H1 (cell line): ENCODE results near the gene ATG7. TPM values are rescaled to one million over a fixed set of nuclear protein-coding genes. Genes with fewer than 3 reads are reported as not detected.

Source experiments
- CTCF ChIA-PET: fragments of 300-600 bp; sonication (Branson Sonifier 250); formaldehyde crosslinking; loops from one replicate; lab custom pipeline; 2021; ENCODE audit not compliant: partially characterized antibody; lab: Charles Lee
- POLR2A ChIA-PET: fragments of 300-600 bp; sonication (Branson Sonifier 250); formaldehyde crosslinking; loops from one replicate; lab custom pipeline; 2021; ENCODE audit warnings: inconsistent platforms; ENCODE audit not compliant: partially characterized antibody; lab: Charles Lee
- DNase-seq, 2 experiments: peaks; one replicate each; pipeline versions ENCODE4 v3.0.0 to v3.0.0-alpha.2; 2010 to 2022; ENCODE audit warnings: low spot score in 2 of 2, low read depth in 1 of 2, mixed read lengths in 1 of 2
- FAIRE-seq: peaks from 2 replicates; lab custom pipeline; 2011; peaks lifted over from hg19 to GRCh38; lab: Jason Lieb, UNC
- H2AFZ ChIP-seq: 2 replicates; pipeline ENCODE4 v1.8.1; 2012; ENCODE audit warnings: low read length, inconsistent platforms
- H2AK5ac ChIP-seq: 2 replicates; pipeline ENCODE4 v1.6.1; 2013; ENCODE audit warnings: low read depth, low read length
- H2BK120ac ChIP-seq: replicated peaks from 2 replicates; pipeline ENCODE3; 2013; ENCODE audit warnings: low read depth, low read length, inconsistent platforms
- H2BK12ac ChIP-seq: 2 replicates; pipeline ENCODE4 v1.6.1; 2013; ENCODE audit warnings: low read depth, low read length
- H2BK15ac ChIP-seq: 2 replicates; pipeline ENCODE4 v1.6.1; 2013; ENCODE audit warnings: low read length
- H2BK20ac ChIP-seq: 2 replicates; pipeline ENCODE4 v1.6.1; 2013; ENCODE audit warnings: low read length
- H2BK5ac ChIP-seq: 2 replicates; pipeline ENCODE4 v1.6.1; 2013; ENCODE audit warnings: low read depth, low read length
- H3K14ac ChIP-seq: 2 replicates; pipeline ENCODE4 v1.6.1; 2013; ENCODE audit warnings: inconsistent platforms; ENCODE audit not compliant: insufficient read length
- H3K18ac ChIP-seq: 2 replicates; pipeline ENCODE4 v1.6.1; 2013; ENCODE audit warnings: low read length; ENCODE audit errors: extremely low read depth
- H3K23ac ChIP-seq: 2 replicates; pipeline ENCODE4 v1.6.1; 2013; ENCODE audit warnings: inconsistent platforms; ENCODE audit not compliant: insufficient read length
- H3K23me2 ChIP-seq: 2 replicates; pipeline ENCODE4 v1.6.1; 2013; ENCODE audit warnings: low read depth, low read length
- H3K27ac ChIP-seq: 2 replicates; pipeline ENCODE4 v1.6.1; 2011; ENCODE audit warnings: low read depth, low read length, inconsistent platforms
- H3K27me3 ChIP-seq, 4 experiments: replicated peaks in 1 of 4; 1 replicate in 1 of 4; 2 replicates in 3 of 4; pipeline versions ENCODE4 v1.6.1 to v1.8.1; 2011 to 2013; ENCODE audit warnings: low read length in 3 of 4, mild to moderate bottlenecking in 3 of 4, inconsistent platforms in 2 of 4, mixed read lengths in 2 of 4, moderate library complexity in 1 of 4; ENCODE audit not compliant: control insufficient read depth in 3 of 4, insufficient read depth in 3 of 4; ENCODE audit errors: extremely low read depth in 1 of 4
- H3K36me3 ChIP-seq, 4 experiments: 2 replicates each; pipeline versions ENCODE4 v1.6.1 to v1.8.1; 2011 to 2013; ENCODE audit warnings: mild to moderate bottlenecking in 4 of 4, low read length in 3 of 4, moderate library complexity in 2 of 4, control low read depth in 1 of 4, inconsistent platforms in 1 of 4; ENCODE audit not compliant: insufficient read depth in 4 of 4, control insufficient read depth in 2 of 4
- H3K4ac ChIP-seq: replicated peaks from 2 replicates; pipeline ENCODE3; 2013; ENCODE audit warnings: low read length, low read depth, mixed read lengths, inconsistent platforms; ENCODE audit not compliant: insufficient read length
- H3K4me1 ChIP-seq, 4 experiments: replicated peaks in 1 of 4; 1 replicate in 1 of 4; 2 replicates in 3 of 4; pipeline versions ENCODE4 v1.6.1 to v1.8.1; 2011 to 2013; ENCODE audit warnings: low read length in 3 of 4, inconsistent platforms in 2 of 4, mixed read lengths in 1 of 4; ENCODE audit not compliant: insufficient read depth in 4 of 4, control insufficient read depth in 3 of 4
- H3K4me2 ChIP-seq, 2 experiments: 2 replicates each; pipeline versions ENCODE4 v1.6.1 to v1.8.1; 2011 to 2013; ENCODE audit warnings: low read depth in 2 of 2, low read length in 2 of 2, control low read depth in 1 of 2, inconsistent platforms in 1 of 2, mild to moderate bottlenecking in 1 of 2; ENCODE audit not compliant: insufficient read depth in 1 of 2
- H3K4me3 ChIP-seq, 4 experiments: fragments of 200-600, 300-600 bp in 1 of 4; sonication (generic), shearing (Covaris generic), sonication (Bioruptor Twin) in 1 of 4; 2 replicates each; pipeline versions ENCODE4 v1.5.1 to v1.8.1; 2011 to 2016; ENCODE audit warnings: low read length in 4 of 4, low read depth in 3 of 4, control low read depth in 2 of 4, inconsistent platforms in 2 of 4, mild to moderate bottlenecking in 2 of 4, mixed read lengths in 1 of 4, moderate library complexity in 1 of 4; ENCODE audit not compliant: insufficient read depth in 2 of 4; ENCODE audit errors: extremely low read depth in 1 of 4
- H3K56ac ChIP-seq: replicated peaks from 2 replicates; pipeline ENCODE3; 2013; ENCODE audit warnings: low read depth, mild to moderate bottlenecking, mixed read lengths, low read length, inconsistent platforms; ENCODE audit not compliant: insufficient read length
- H3K79me1 ChIP-seq: 2 replicates; pipeline ENCODE4 v1.6.1; 2013; ENCODE audit warnings: low read depth, low read length, control low read depth
- H3K79me2 ChIP-seq, 2 experiments: 2 replicates each; pipeline versions ENCODE4 v1.6.1 to v1.8.1; 2012 to 2013; ENCODE audit warnings: low read length in 2 of 2, mild to moderate bottlenecking in 2 of 2, inconsistent platforms in 1 of 2; ENCODE audit not compliant: insufficient read depth in 2 of 2, control insufficient read depth in 1 of 2
- H3K9ac ChIP-seq, 4 experiments: replicated peaks in 1 of 4; 1 replicate in 1 of 4; 2 replicates in 3 of 4; pipeline versions ENCODE4 v1.6.1 to v1.8.1; 2011 to 2013; ENCODE audit warnings: low read depth in 3 of 4, low read length in 3 of 4, control low read depth in 2 of 4, mild to moderate bottlenecking in 2 of 4, moderate library complexity in 2 of 4, inconsistent platforms in 1 of 4; ENCODE audit errors: extremely low read depth in 1 of 4
- H3K9me3 ChIP-seq, 2 experiments: 2 replicates each; pipeline versions ENCODE4 v1.6.1 to v1.8.1; 2012 to 2013; ENCODE audit warnings: mild to moderate bottlenecking in 2 of 2, moderate library complexity in 2 of 2, control low read depth in 1 of 2, inconsistent platforms in 1 of 2, low read depth in 1 of 2, low read length in 1 of 2, mixed read lengths in 1 of 2; ENCODE audit not compliant: insufficient read depth in 2 of 2
- H4K20me1 ChIP-seq, 2 experiments: replicated peaks in 1 of 2; 2 replicates each; pipeline versions ENCODE3 to v1.8.1; 2011 to 2013; ENCODE audit warnings: inconsistent platforms in 2 of 2, low read length in 2 of 2, mild to moderate bottlenecking in 1 of 2; ENCODE audit not compliant: insufficient read depth in 2 of 2, control insufficient read depth in 1 of 2
- H4K5ac ChIP-seq: 2 replicates; pipeline ENCODE4 v1.6.1; 2013; ENCODE audit warnings: low read length, low read depth, mixed read lengths, inconsistent platforms; ENCODE audit not compliant: insufficient read length
- H4K8ac ChIP-seq: 2 replicates; pipeline ENCODE4 v1.8.0; 2013; ENCODE audit warnings: mild to moderate bottlenecking, moderate library complexity, low read length, inconsistent platforms; ENCODE audit not compliant: insufficient read depth; ENCODE audit errors: extremely low read depth
- H4K91ac ChIP-seq: replicated peaks from 2 replicates; pipeline ENCODE3; 2013; ENCODE audit warnings: low read length, mixed read lengths, inconsistent platforms; ENCODE audit not compliant: insufficient read length
- EGR1 ChIP-seq: IDR thresholded peaks from 2 replicates; pipeline ENCODE4 v1.6.1; 2011; ENCODE audit warnings: low read depth, low read length, borderline replicate concordance
- GTF2F1 ChIP-seq: IDR thresholded peaks from 2 replicates; pipeline ENCODE4 v1.6.1; 2012; ENCODE audit warnings: low read depth, low read length, improper control_type of control experiment, borderline replicate concordance
- NRF1 ChIP-seq: IDR thresholded peaks from 2 replicates; pipeline ENCODE4 v1.6.1; 2011; ENCODE audit warnings: mild to moderate bottlenecking, low read depth, low read length, improper control_type of control experiment
- SAP30 ChIP-seq: fragments of 300-600 bp; sonication (generic); IDR thresholded peaks from 2 replicates; pipeline ENCODE4 v1.7.1; 2012; ENCODE audit warnings: low read length, moderate library complexity, mild to moderate bottlenecking, inconsistent platforms; ENCODE audit not compliant: insufficient read depth, insufficient replicate concordance
- TEAD4 ChIP-seq: IDR thresholded peaks from 2 replicates; pipeline ENCODE4 v1.6.1; 2012; ENCODE audit warnings: low read depth, low read length, inconsistent platforms, mixed read lengths
- YY1 ChIP-seq: IDR thresholded peaks from 2 replicates; pipeline ENCODE4 v1.6.1; 2011; ENCODE audit warnings: low read depth, mild to moderate bottlenecking, low read length
- WGBS, 2 experiments: shearing (Covaris generic) in 1 of 2; methylation state at CpG; one replicate each; pipeline versions ENCODE4 v1.1.6 to v1.1.7; 2013 to 2015; ENCODE audit warnings: low lambda C conversion rate in 2 of 2, mixed read lengths in 2 of 2, inconsistent platforms in 1 of 2, low coverage in 1 of 2, missing lambda C conversion rate in 1 of 2; ENCODE audit not compliant: insufficient replicate concordance in 2 of 2, insufficient coverage in 1 of 2, insufficient read length in 1 of 2; ENCODE audit errors: extremely low coverage in 1 of 2, missing lambda C conversion rate in 1 of 2; 5-methylcytosine and 5-hydroxymethylcytosine counted together
- polyA plus RNA-seq, 7 experiments: library from polyadenylated mRNA; depleted of rRNA in 3 of 7; stranded (reverse) in 5 of 7; unstranded in 2 of 7; fragments of >200 nt in 5 of 7; fragments of 200-250 nt in 2 of 7; gene quantifications; 1 replicate in 5 of 7; 2 replicates in 1 of 7; 4 replicates in 1 of 7; pipeline versions ENCODE4 v1.2.1 to v1.2.3, GENCODE V29; 2011 to 2013; ENCODE audit warnings: missing spikeins in 2 of 7, mixed read lengths in 2 of 7
- total RNA-seq: library from RNA; stranded (reverse); fragmentation: NEBNext Ultra II Directional; extraction: Animal tissue kit (Norgen Biotek cat#: 25700); gene quantifications from 2 replicates; pipeline ENCODE4 v1.2.1, GENCODE V29; 2021

ATG7 gene
- total and polyA plus RNA-seq, 2 of the 8 experiments (the other 6 are each of a cell fraction or from before 2014, with no cell fraction given): 15.0 to 19.1 TPM

GRCh38 chr3:11328196-11328945, 56.2 kb downstream of the ATG7 start:
- 95 to 100% methylated on average over 1 to 10 of the region's 10 CpGs for WGBS, 2 experiments
- CTCF ChIA-PET: no interaction called here
- no peak for TF ChIP-seq GTF2F1
- no peak for TF ChIP-seq YY1
- no peak for TF ChIP-seq TEAD4
- TF ChIP-seq SAP30: no peak
- no peak for TF ChIP-seq NRF1
- TF ChIP-seq EGR1: no peak
- no peak overlapping the region for H2BK5ac ChIP-seq
- H3K14ac ChIP-seq: no peak overlapping the region
- DNase-seq (no peak), FAIRE-seq (no peak)
- H3K23ac ChIP-seq: no peak overlapping the region
- H4K20me1 ChIP-seq: peaks cover 0 to 2% of the 10 kb centered on the region in 2 experiments
- H2AK5ac ChIP-seq: no peak overlapping the region
- no peak overlapping the region for H4K91ac ChIP-seq
- H3K4me3 ChIP-seq: no peak overlapping the region
- no peak overlapping the region for H4K8ac ChIP-seq
- H3K9me3 ChIP-seq: no peaks in the 10 kb centered on the region
- no peaks in the 10 kb centered on the region for H3K79me2 ChIP-seq
- no peak overlapping the region for H3K9ac ChIP-seq
- no peaks in the 10 kb centered on the region for H3K79me1 ChIP-seq
- no peaks in the 10 kb centered on the region; the same call in 1 of the 2 replicates for H3K23me2 ChIP-seq
- H3K4me1 ChIP-seq: no peaks in the 10 kb centered on the region
- no peak overlapping the region for H2BK12ac ChIP-seq
- H3K4ac ChIP-seq: no peak overlapping the region
- no peak overlapping the region for H3K56ac ChIP-seq
- H2BK15ac ChIP-seq: no peak overlapping the region
- H2BK120ac ChIP-seq: no peak overlapping the region
- H2AFZ ChIP-seq: no peak overlapping the region
- H3K4me2 ChIP-seq: no peak overlapping the region
- no peak overlapping the region for H4K5ac ChIP-seq
- no peak overlapping the region for H3K18ac ChIP-seq
- H3K27ac ChIP-seq: no peak overlapping the region
- H3K27me3 ChIP-seq: no peaks in the 10 kb centered on the region
- POLR2A ChIA-PET: no interaction called here
- H3K36me3 ChIP-seq: no peaks in the 10 kb centered on the region
- no peak overlapping the region for H2BK20ac ChIP-seq
